ENCODE results near the gene MINDY4.

GRCh38 chr7:30831227-30831626 lies 60.0 kb downstream of the MINDY4 start:
- TF ChIP-seq CTCF (IDR thresholded peaks at IDR 0.05) (no peak), POLR2AphosphoS5 (IDR thresholded peaks at IDR 0.05) (no peak)

Data from transverse colon (tissue), 4 donors.